Natural killer cell (primary cell): ENCODE measurements around the gene TARBP2. TPM values are rescaled to one million over a fixed set of nuclear protein-coding genes. Genes with fewer than 3 reads are reported as not detected.
A peak's percentile ranks its signal among the peaks of the same experiment; 100 is the strongest.
"Not testable (repeated sequence)": the region's sequence is repeated elsewhere in the genome, so short reads cannot be mapped to it uniquely, and the experiment has no call there.

ENCODE experiments used
- ATAC-seq, 3 donors: fragments of 150-1000 bp in 2 of 3; fragments of 200-7000 bp in 1 of 3; cut with Tn5 transposase; 1 replicate in 1 of 3; 2 replicates in 2 of 3; pipeline ENCODE4 v1.10.0; 2021; ENCODE audit warnings: mild to moderate bottlenecking in 2 of 3, moderate library complexity in 2 of 3
- DNase-seq, 2 donors: peaks; one replicate each; pipeline versions ENCODE4 v3.0.0 to v3.0.0-alpha.2; 2013 to 2021; ENCODE audit warnings: mixed read lengths in 1 of 2
- H3K27ac ChIP-seq: one replicate; pipeline ENCODE4 v1.5.1; 2013; ENCODE audit warnings: mild to moderate bottlenecking, low read length
- H3K27me3 ChIP-seq: one replicate; pipeline ENCODE4 v1.6.1; 2013; ENCODE audit warnings: low read length; ENCODE audit not compliant: control insufficient read depth, insufficient read depth
- H3K36me3 ChIP-seq: one replicate; pipeline ENCODE4 v1.6.1; 2013; ENCODE audit warnings: low read length; ENCODE audit not compliant: control insufficient read depth, insufficient read depth
- H3K4me1 ChIP-seq: one replicate; pipeline ENCODE4 v1.6.1; 2013; ENCODE audit warnings: low read length; ENCODE audit not compliant: control insufficient read depth, insufficient read depth
- H3K4me3 ChIP-seq: one replicate; pipeline ENCODE4 v1.5.1; 2013; ENCODE audit warnings: low read length
- H3K9me3 ChIP-seq: one replicate; pipeline ENCODE4 v1.6.1; 2013; ENCODE audit warnings: low read length; ENCODE audit not compliant: control insufficient read depth, insufficient read depth
- H3K27ac Mint-ChIP-seq, 2 donors: one replicate each; pipeline ENCODE4 v1.8.0; 2022; ENCODE audit warnings: mild to moderate bottlenecking in 2 of 2, mixed read lengths in 2 of 2, moderate library complexity in 1 of 2
- H3K27me3 Mint-ChIP-seq, 2 donors: one replicate each; pipeline ENCODE4 v1.8.0; 2022; ENCODE audit warnings: low read depth in 2 of 2, mixed read lengths in 2 of 2
- H3K36me3 Mint-ChIP-seq: one replicate; pipeline ENCODE4 v1.8.0; 2022; ENCODE audit warnings: mixed read lengths
- H3K4me1 Mint-ChIP-seq, 2 donors: one replicate each; pipeline ENCODE4 v1.8.0; 2022; ENCODE audit warnings: mixed read lengths in 2 of 2
- H3K4me3 Mint-ChIP-seq: one replicate; pipeline ENCODE4 v1.8.0; 2022; ENCODE audit warnings: mild to moderate bottlenecking, moderate library complexity, mixed read lengths
- H3K9me3 Mint-ChIP-seq, 2 donors: one replicate each; pipeline ENCODE4 v1.8.0; 2022; ENCODE audit warnings: mixed read lengths in 2 of 2
- WGBS: methylation state at CpG from one replicate; pipeline ENCODE4 v1.1.7; 2013; ENCODE audit warnings: missing lambda C conversion rate; ENCODE audit not compliant: insufficient coverage; 5-methylcytosine and 5-hydroxymethylcytosine counted together
- intact Hi-C: fragments of 100-400 bp; cut with micrococcal nuclease; formaldehyde crosslinking; loops from one replicate; pipeline ENCODE4 v1.14.2; 2022
- total RNA-seq, 4 donors: library from RNA; stranded (reverse); fragments of 120-200 nt in 1 of 4; gene quantifications; one replicate each; pipeline versions ENCODE4 v1.2.3 to v1.2.4, GENCODE V29; 2013 to 2022
- TF ChIP-seq, protein P1 (sequence below): fragments of 200-600 bp; IDR thresholded peaks from one replicate; pipeline ENCODE4 v1.8.0; 2022; ENCODE audit warnings: antibody characterized with exemption

Gene TARBP2
- total RNA-seq, 3 donors from 2014 or later (not counting 1 experiment from before 2014, with no cell fraction given), result 23.8 to 35.1 (median 33.7) TPM

DNA sequence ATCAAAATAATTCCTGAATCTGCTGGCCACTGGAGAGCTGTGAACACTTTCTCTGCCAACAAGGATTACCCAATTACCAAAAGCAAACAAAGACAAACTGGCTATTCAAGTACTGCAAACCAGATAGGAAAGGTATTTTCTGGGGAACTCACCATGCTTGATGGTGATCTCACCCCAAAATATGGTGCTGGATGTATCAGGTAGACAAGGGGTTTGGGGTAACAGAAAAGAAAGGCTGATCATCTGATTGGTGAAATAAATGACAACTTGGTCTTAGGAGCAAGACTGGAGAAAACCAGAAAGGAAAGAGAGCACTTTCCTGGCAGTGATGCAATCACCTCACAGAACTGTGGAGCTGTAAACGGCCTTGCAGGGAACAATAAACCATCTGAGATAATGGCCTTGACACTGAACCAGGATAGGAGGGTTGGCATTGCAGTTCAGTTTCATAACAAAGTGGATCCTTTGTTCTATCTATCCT, 37.2 kb downstream of the TARBP2 start:
- Mint-ChIP-seq H3K27ac (no peak overlapping the region), H3K9me3 (no peaks in the 10 kb centered on the region), H3K36me3 (peaks cover 7% of the 10 kb centered on the region), H3K4me1 (no peaks in the 10 kb centered on the region), H3K27me3 (no peaks in the 10 kb centered on the region), H3K4me3 (no peak overlapping the region)
- Histone ChIP-seq H3K27ac (no peak overlapping the region), H3K36me3 (peaks cover 58% of the 10 kb centered on the region), H3K4me1 (no peaks in the 10 kb centered on the region), H3K27me3 (no peaks in the 10 kb centered on the region), H3K9me3 (no peaks in the 10 kb centered on the region), H3K4me3 (no peak overlapping the region)
- TF ChIP-seq, protein P1, sequence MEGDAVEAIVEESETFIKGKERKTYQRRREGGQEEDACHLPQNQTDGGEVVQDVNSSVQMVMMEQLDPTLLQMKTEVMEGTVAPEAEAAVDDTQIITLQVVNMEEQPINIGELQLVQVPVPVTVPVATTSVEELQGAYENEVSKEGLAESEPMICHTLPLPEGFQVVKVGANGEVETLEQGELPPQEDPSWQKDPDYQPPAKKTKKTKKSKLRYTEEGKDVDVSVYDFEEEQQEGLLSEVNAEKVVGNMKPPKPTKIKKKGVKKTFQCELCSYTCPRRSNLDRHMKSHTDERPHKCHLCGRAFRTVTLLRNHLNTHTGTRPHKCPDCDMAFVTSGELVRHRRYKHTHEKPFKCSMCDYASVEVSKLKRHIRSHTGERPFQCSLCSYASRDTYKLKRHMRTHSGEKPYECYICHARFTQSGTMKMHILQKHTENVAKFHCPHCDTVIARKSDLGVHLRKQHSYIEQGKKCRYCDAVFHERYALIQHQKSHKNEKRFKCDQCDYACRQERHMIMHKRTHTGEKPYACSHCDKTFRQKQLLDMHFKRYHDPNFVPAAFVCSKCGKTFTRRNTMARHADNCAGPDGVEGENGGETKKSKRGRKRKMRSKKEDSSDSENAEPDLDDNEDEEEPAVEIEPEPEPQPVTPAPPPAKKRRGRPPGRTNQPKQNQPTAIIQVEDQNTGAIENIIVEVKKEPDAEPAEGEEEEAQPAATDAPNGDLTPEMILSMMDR, result no peak
- intact Hi-C loops, result no loop called here
- ATAC-seq (no peak), DNase-seq (no peak)
- 94% methylated on average over 1 of the region's 1 CpG for WGBS

DNA sequence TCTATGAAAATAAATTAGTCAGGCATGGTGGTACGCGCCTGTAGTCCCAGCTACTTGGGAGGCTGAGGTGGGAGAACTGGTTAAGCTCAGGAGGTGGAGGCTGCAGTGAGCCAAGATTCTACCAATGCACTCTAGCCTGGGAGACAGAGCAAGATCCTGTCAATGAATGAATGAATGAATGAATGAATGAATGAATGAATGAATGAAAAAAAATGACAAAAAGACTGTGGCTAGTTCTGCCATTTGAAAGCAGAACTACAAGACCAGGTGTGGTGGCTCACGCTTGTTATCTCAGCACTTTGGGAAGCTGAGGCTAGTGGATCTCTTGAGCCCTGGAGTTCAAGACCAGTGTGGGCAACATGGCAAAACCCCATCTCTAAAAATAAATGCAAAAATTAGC, 38.4 kb downstream of the TARBP2 start:
- no peak overlapping the region for H3K4me3 Mint-ChIP-seq
- no peaks in the 10 kb centered on the region for H3K4me1 ChIP-seq
- H3K27me3 ChIP-seq, result no peaks in the 10 kb centered on the region
- no peaks in the 10 kb centered on the region for H3K9me3 Mint-ChIP-seq
- H3K27me3 Mint-ChIP-seq, result no peaks in the 10 kb centered on the region
- TF ChIP-seq, protein P1, result no peak
- H3K4me1 Mint-ChIP-seq, result no peaks in the 10 kb centered on the region
- H3K27ac Mint-ChIP-seq, result no peak overlapping the region
- peaks cover 47% of the 10 kb centered on the region for H3K36me3 ChIP-seq
- H3K27ac ChIP-seq, result no peak overlapping the region
- intact Hi-C loops, result no loop called here
- DNase-seq (no peak), ATAC-seq (no peak)
- H3K4me3 ChIP-seq, result no peak overlapping the region
- no peaks in the 10 kb centered on the region for H3K9me3 ChIP-seq
- 93% methylated on average over 3 of the region's 3 CpGs for WGBS
- H3K36me3 Mint-ChIP-seq, result peaks cover 6% of the 10 kb centered on the region

DNA sequence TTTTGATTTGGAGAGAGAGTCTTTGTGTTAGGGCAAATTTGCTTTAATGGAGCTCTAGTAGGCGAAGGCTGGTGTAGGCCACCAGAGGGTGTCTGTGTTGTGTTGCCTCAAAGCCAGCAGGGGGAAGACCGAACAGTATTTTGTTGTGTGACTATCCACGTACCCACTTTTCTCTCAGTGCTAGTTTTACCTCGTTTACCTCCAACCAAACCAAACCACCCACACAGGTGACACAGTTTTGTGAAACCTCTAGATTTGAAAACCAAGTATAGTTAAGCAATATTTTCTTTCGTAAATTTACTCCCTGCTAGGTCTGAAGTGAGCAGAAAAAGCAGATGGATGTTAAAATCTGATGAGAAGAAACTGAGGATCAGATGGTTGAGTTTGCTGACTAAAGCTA, 42.5 kb downstream of the TARBP2 start:
- H3K27ac ChIP-seq, result no peak overlapping the region
- 36% methylated on average over 5 of the region's 5 CpGs for WGBS
- ATAC-seq (peak; percentile 74 to 80 (median 77)), DNase-seq (peak in 1 of 2 donors; percentile 77)
- Mint-ChIP-seq H3K4me3 (no peak overlapping the region), H3K4me1 (no peaks in the 10 kb centered on the region), H3K9me3 (no peaks in the 10 kb centered on the region), H3K27me3 (no peaks in the 10 kb centered on the region), H3K36me3 (no peaks in the 10 kb centered on the region), H3K27ac (peak overlapping the region; percentile 23 to 53)
- peaks cover 28% of the 10 kb centered on the region for H3K36me3 ChIP-seq
- H3K9me3 ChIP-seq, result no peaks in the 10 kb centered on the region
- H3K4me1 ChIP-seq, result no peaks in the 10 kb centered on the region
- intact Hi-C loops, result loop anchor here (1.0 kb wide), 1 partner anchor 133 kb away; the partner anchor contains the start of gene ATP5MC2
- no peaks in the 10 kb centered on the region for H3K27me3 ChIP-seq
- TF ChIP-seq, protein P1, result no peak
- H3K4me3 ChIP-seq, result no peak overlapping the region

DNA sequence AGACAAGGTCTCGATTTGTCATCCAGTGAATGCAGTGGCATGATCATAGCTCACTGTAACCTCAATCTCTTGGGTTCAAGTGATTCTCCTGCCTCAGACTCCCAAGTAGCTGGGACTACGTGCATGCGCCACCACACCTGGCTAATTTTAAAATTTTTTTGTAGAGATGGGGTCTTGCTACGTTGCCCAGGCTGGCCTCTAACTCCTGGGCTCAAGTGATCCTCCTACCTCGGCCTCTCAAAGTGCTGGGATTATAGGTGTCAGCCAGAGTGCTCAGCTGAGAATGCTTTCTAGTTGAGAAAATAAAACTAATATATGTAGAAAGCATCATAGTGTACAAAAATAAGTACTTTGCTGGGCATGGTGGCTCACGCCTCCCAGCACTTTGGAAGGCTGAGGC, 47.3 kb downstream of the TARBP2 start:
- H3K9me3 Mint-ChIP-seq, H3K4me1 ChIP-seq, intact Hi-C loops, H3K27me3 Mint-ChIP-seq, H3K4me3 Mint-ChIP-seq, ATAC-seq, H3K27me3 ChIP-seq, H3K4me3 ChIP-seq, H3K27ac Mint-ChIP-seq, H3K27ac ChIP-seq, H3K4me1 Mint-ChIP-seq, H3K9me3 ChIP-seq, H3K36me3 Mint-ChIP-seq, DNase-seq: not testable (repeated sequence)
- peaks cover 23% of the 10 kb centered on the region for H3K36me3 ChIP-seq
- WGBS, result over 99% methylated on average over 6 of the region's 6 CpGs

DNA sequence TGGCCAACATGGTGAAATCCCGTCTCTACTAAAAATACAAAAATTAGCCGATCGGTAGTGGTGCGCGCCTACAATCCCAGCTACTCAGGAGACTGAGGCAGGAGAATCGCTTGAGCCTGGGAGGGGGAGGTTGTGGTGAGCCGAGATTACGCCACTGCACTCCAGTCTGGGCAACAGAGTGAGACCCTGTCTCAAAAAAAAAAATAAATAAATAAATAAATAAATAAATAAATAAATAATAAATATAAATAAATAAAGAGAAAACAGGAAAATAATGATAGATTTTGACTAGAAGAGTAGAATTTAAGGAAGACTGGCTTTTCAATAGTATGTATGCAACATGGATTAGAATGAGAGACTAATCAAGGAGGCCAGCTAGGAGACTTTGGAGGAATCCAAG, 49.0 kb downstream of the TARBP2 start:
- 96% methylated on average over 5 of the region's 8 CpGs for WGBS
- H3K4me3 ChIP-seq, H3K27ac ChIP-seq, intact Hi-C loops, H3K36me3 Mint-ChIP-seq, H3K4me1 Mint-ChIP-seq, ATAC-seq, H3K27me3 Mint-ChIP-seq, H3K27ac Mint-ChIP-seq, H3K9me3 ChIP-seq, H3K27me3 ChIP-seq, H3K4me1 ChIP-seq, H3K4me3 Mint-ChIP-seq, H3K9me3 Mint-ChIP-seq, DNase-seq: not testable (repeated sequence)
- H3K36me3 ChIP-seq, result peaks cover 23% of the 10 kb centered on the region
